GM19372 (cell line): Measurements from ENCODE around the gene SLC6A2.
"Not testable (repeated sequence)": the region's sequence is repeated elsewhere in the genome, so short reads cannot be mapped to it uniquely, and the experiment has no call there.

Experiments
- ATAC-seq: cut with Tn5 transposase; IDR thresholded peaks from one replicate; pipeline ENCODE4 v1.9.1; 2021; ENCODE audit warnings: mild to moderate bottlenecking, low read depth, moderate library complexity; ENCODE audit not compliant: unreplicated experiment

Gene SLC6A2

GRCh38 chr16:55655897-55656681 is at the start of gene SLC6A2:
SLC6A2 (plus strand) TSS chr16:55655988; CDS start chr16:55656695, 707 bp downstream.
- no peak for ATAC-seq

- no peak for ATAC-seq
These were observed 42.0 kb upstream of the SLC6A2 start for GRCh38 chr16:55613613-55614335.

- ATAC-seq: no peak
These were observed 40.7 kb upstream of the SLC6A2 start for GRCh38 chr16:55615071-55615470.

GRCh38 chr16:55615670-55616069 is 40.1 kb upstream of the SLC6A2 start:
- not testable (repeated sequence) for ATAC-seq

GRCh38 chr16:55621771-55622170 is 34.0 kb upstream of the SLC6A2 start:
- no peak for ATAC-seq

- no peak for ATAC-seq
These were observed 33.5 kb upstream of the SLC6A2 start for GRCh38 chr16:55622272-55622671.

- no peak for ATAC-seq
These were observed 32.7 kb upstream of the SLC6A2 start for GRCh38 chr16:55622930-55623561.

- ATAC-seq: no peak
These were observed 32.1 kb upstream of the SLC6A2 start for GRCh38 chr16:55623640-55624039.

- ATAC-seq: no peak
These were observed 31.1 kb upstream of the SLC6A2 start for GRCh38 chr16:55624696-55625095.

GRCh38 chr16:55625843-55626242 is 29.9 kb upstream of the SLC6A2 start:
- no peak for ATAC-seq

GRCh38 chr16:55628306-55628968 is 27.4 kb upstream of the SLC6A2 start:
- no peak for ATAC-seq

- ATAC-seq: no peak
These were observed 25.0 kb upstream of the SLC6A2 start for GRCh38 chr16:55630774-55631173.

- no peak for ATAC-seq
These were observed 23.5 kb upstream of the SLC6A2 start for GRCh38 chr16:55632259-55632658.

- ATAC-seq: no peak
These were observed 21.6 kb upstream of the SLC6A2 start for GRCh38 chr16:55634193-55634592.

- ATAC-seq: no peak
These were observed 17.5 kb upstream of the SLC6A2 start for GRCh38 chr16:55638256-55638655.

- ATAC-seq: no peak
These were observed 15.0 kb upstream of the SLC6A2 start for GRCh38 chr16:55640701-55641327.

- no peak for ATAC-seq
These were observed 14.2 kb upstream of the SLC6A2 start for GRCh38 chr16:55641430-55642056.

GRCh38 chr16:55642611-55643010 is 13.2 kb upstream of the SLC6A2 start:
- no peak for ATAC-seq

GRCh38 chr16:55643161-55643970 is 12.4 kb upstream of the SLC6A2 start:
- ATAC-seq: no peak
